ENCODE measurements around the gene TMEM80.
"Not testable (repeated sequence)": the region's sequence is repeated elsewhere in the genome, so short reads cannot be mapped to it uniquely, and the experiment has no call there.

The TMEM80 gene

DNA sequence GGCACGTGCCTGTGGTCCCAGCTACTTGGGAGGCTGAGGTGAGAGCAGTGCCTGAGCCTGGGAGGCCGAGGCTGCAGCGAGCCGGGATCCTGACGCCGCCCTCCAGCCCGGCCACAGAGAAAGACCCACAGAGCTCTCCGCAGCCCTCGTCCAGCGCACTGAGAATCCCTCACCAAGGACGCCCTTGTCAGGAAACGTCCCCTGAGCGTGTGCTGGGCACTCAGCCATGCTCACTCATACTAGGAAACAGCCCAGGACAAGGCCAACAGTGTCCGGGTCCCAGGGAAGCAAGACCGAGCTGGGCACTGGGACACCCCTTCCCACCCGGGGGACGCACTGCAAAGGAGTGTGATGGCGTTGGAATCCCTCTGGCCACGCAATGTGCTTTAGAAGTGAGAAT, 15.1 kb upstream of the TMEM80 start:
- no peak for DNase-seq

DNA sequence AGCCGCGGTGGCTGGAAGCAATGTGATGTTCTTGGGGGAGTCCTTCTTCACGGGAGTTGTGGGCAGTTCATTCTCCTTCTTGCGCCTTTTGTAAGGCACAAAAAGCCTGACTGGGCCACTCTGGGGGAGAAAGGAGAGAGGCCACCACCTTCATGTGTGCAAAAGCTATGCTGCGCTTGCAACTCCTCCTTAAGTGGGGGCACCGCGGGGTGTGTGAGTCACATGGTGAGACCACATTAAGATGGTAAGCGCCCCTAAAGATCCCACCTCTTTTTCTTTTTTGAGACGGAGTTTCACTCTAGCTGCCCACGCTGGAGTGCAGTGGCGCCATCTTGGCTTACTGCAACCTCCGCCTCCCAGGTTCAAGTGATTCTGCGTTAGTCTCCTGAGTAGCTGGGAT, 14.6 kb upstream of the TMEM80 start:
- DNase-seq, result no peak

DNA sequence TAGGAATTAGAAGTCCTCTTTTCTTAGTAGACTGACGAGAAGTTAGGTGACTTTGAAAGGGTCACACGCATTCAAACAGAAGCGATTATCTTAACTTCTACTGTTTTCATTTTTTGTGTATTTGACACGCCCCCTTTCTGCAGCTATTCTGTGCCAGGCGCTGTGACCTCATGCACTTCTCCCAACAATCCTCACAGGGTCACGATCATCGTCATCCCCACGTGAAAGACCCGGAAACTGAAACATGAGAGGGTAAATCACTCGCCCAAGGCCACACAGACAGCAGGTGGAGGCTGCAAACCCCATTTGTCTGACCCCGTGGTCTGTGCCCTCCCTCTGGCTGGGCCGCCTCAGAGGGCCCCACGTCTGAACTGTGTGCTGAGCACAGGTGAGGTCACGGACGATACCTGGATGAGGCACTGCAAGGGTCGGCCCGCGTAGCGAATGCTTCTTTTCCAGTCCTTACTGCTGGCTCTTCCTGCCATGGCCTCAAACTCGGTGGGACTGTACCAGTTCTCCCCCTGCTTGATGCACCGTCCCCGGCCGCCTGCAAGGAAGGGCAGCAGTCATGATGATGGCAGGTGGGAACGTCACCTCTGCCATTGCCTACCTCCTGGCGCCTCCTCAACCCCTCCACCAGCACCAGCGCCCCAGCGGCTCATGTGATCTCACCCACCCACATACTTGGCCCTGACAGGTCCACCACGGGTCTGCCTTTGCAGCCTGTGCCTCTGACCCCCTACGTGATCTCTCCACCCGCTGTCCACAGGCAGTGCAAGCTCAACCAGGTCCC, 9.0 kb upstream of the TMEM80 start:
- DNase-seq, result no peak

DNA sequence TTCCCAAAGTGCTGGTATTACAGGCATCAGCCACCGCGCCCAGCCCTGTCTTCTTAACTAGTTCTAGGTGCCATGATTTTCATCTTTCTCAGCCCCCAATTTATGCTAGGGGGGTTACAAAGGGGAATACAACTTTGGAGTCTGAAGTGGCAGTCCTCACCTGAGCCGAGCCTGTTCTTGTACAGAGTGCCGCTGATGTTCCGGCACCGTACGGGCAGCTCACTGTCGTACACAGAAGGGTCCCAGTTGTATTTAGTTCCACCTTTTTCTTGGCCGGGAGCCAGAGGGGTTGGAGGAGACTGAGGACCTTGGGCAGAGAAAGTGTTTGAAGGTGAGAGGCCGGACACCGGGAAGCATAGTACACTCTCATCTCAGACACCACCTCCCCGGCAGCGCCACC, 7.9 kb upstream of the TMEM80 start:
- DNase-seq, result no peak

DNA sequence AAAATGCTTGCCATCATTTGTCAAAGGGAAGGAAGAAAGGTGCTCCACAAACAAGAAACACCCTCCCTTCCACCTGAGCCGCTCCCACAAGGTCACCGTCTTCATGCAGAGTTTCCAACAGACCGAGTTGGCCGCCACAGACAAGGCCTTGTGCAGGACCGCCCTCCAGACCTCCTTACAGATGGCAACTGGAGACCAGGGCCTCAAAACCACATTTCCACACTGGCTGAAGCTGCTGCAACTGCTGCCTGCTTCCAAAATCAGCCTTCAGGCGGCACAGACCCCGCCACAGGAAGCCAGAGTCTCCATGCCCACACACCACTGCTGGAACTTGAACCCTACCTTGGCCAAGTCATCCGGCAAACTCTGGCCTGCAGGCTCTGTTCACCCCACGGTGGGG, 6.9 kb upstream of the TMEM80 start:
- DNase-seq, result no peak

DNA sequence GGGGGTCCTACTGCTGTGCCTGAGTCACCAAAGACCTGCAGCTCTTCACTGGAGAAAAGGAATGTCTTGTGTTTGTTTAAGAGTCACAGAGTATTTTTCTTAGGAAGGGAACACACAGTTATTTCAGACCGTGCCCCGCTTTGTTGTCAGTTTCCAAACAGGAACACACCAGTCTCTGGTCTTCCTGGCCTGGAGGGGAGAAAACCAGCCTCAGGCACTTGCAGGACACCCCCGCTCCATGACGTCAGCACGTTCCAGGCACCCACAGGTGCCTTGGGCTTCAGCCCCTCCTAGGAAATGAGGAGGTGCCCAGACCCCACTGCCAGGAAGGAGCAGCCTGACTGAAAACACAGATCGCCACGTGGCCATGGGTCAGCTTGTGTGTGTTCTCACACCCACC, 6.0 kb upstream of the TMEM80 start:
- DNase-seq, result no peak

DNA sequence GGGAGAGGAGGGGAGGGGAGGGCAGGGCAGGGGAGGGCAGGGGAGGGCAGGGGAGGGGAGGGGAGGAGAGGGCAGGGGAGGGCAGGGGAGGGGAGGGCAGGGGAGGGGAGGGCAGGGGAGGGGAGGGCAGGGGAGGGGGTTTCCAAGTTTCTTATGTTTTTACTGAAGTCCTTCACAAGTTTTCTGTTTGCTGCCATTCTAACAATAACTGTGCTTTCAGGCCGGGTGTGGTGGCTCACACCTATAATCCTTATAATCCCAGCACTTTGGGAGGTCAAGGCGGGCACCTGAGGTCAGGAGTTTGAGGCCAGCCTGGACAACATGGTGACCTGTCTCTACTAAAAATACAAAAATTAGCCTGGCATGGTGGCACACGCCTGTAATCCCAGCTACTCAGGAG, 5.4 kb upstream of the TMEM80 start:
- not testable (repeated sequence) for DNase-seq

DNA sequence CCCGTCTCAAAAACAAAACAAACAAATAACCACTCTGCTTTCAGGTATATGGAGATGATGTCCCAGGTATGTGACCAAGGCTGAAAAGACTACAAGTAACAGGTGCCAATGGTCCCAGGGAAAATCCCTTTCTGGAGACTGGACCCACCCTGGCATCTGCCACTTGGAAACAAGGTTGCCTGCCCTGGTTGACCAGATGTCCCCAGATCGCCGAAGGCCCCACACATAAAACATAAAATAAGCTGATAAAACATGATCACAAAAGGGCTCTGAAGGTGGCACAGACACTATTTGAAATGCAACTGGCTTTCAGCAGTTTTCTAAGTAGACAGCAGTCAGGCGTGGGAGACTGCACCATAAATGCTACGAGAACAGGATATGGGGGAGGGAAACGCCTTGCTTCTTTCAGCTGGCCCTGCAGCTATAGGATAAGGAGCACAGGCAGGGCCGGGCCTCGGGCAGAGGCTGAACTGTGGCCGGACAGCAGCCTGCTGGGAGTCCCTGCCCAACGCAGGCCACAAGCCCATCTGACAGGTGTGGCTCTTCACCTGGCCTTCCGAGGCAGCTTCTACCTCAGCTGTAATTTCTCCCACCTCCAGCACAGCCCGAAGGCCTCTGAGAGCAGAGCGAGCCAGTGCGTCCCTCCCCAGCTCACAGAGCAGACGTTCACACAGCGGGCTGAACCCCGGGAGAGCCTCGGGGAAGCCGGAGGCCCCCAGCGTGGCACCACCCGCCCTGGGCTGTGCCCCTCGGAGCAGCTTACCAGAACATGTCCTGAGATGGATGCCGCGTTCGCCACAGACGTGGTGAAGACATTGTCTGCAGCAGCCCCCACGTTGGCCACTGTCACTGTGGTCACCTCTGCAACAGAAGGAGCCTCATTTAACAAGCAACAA, 4.6 kb upstream of the TMEM80 start:
- no peak for DNase-seq

DNA sequence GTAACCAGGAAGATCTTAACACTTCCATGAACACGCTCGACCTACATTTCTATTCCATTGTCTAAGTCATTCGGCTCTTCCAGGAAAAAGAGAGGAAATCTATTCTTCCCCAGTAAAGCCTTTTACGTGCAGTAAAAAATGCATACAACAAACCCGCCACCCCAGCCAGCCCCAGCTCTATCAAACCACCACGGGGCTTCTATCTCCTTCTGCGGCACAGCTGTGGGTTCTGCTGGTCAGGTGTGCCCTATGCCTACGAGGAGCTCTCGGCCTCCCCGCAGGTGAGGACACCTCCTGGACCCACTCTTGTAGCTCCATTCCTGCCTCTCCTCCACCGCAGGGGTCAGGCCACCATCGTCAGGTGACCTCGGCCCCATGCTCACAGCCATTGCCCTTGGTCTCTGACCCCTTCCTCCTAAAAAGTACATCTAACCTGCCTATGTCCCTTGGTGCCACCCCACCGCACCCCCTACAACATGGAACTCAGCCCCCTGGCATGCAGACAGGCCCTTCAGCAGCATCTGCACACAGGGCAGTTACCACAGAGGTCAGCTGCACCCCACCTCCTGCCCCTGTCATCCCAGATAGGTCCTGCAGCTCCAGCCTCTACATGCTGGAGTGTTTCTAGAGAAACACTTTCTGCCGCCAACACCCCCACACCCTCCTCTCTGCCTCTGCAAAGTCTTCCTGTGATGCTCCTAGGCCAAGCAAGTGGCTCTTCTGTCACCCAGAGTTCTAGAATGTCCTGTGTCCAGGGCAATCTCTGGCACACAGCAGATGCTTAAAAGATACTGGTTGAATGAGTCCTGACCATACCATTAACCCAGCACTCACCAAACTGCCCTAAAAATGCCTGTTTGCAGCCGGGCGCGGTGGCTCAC, 3.7 kb upstream of the TMEM80 start:
- no peak for DNase-seq

DNA sequence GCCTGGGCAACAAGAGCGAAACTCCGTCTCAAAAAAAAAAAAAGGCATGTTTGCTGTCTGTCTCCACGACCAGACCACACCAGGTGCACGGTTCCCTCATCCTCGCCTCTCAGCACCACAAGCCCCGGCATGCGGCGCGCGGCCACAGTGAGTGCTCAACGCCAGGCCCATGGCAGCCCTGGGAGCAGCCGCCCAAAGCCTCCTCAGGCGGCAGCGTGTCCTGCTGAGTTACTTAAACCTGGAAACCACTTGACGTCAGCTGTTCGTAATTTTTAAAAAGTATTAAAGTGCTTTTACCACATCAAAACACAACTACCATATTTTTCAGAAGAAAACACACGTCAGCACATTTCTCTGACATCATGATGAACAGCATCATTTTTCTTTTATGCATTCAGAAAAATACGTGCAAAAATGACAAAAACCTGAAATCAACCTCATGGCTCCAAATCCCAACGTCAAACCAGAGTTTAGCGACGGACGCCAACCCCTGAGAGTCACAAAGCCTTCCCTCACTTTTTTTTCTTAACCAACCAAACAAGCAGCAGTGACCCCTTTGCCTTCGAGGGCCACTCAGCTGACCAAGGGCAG, 2.7 kb upstream of the TMEM80 start:
- no peak for DNase-seq

DNA sequence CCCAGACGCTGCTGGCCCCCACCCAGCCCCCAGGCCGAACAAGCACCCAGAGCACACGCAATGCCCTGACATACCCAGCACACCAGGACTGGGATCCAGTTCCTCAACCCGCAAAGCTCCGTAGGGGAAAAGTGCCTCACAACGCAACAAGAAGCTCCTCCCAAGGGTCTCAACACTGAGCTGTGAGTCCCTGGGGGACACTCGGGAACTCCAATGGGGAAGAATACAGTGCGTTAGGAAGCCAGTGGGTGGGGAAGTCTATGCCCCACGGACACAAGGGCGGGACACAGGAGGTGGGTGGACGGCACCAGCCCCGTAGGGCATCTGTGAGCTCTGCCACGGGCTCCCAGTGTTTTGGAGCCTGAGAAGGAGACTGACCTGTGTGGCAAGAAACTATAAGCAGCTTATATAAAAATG, 2.2 kb upstream of the TMEM80 start:
- no peak for DNase-seq

DNA sequence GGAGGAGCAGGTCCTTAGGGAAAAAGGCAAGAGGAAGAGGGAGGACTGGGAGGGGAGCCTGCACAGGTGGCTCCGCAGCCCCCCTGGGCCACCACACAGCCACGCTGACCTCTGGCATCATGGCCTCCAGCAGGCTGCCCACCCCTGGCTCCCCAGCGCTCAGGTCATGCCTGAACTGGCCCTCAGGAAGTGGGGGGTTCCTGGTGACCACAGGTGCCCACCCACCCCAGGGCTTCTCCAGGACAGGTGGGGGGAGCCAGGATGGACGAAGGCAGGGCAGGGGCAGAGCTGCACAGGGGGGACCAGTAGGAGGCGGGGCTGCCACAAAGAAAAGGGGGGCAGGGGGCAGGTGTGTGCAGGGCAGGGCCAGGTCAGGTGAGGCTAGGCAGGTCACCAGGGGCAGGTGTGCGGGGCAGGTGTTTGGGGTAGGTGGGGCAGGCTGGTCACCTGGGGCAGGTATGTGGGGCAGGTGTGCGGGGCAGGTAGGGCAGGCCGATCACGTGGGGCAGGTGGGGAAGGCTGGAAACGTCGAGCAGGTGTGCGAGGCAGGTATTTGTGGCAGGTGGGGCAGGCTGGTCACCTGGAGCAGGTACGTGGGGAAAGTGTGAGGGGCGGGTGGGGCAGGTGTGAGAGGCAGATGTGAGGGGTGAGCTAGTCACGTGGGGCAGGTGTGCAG, 1.6 kb upstream of the TMEM80 start:
- no peak for DNase-seq

DNA sequence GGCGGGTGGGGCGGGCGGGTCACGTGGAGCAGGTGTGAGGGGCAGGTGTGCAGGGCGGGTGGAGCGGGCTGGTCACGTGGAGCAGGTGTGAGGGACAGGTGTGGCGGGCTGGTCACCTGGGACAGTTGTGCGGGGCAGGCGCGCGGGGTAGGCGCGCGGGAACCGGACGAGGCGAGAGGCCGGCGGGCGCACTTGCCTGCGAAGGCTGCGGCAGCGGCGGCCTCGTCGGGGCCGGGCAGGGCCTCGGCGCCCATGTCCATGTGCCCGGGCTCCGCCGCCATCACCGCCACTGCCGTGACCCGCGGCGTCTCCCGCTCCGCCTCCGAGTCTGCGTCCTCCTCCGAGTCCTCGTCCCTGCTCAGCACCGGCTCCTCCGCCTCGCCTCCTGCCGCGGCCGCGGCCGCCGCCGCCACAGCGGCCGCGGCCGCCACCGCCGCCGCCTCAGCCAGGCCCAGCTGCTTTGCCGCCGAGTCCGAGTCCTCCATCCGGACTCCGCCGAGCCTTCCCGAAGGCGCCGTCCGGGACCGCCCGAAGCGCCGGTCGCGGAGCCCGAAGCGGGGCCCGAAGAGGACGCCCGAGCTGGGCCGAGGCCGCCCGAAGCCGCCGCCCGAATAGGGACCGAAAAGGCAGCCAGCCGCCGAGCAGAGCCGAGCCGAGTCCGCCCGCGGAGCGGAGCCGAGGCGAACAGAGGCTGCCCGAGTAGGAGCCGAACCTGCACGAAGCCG, 891 bp upstream of the TMEM80 start, which contains the start of gene DEAF1:
DEAF1 (minus strand) TSS at position 660 of the 725 bp plus-strand sequence; CDS start at position 485, 175 bp downstream.
- DNase-seq, result peak; percentile 99

DNA sequence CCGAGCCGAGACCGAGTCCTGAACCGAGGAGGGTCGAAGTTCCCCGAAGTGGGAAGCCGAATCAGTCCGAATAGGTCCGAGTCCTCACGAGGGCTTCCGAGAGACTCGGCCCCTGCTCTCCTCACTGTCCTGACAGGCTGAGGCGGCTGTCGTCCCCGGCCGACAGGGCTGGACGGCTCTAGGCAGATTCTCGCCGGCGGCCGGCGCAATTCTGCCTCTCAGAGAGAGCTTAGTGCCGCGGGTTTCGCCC, 403 bp upstream of the TMEM80 start:
- DNase-seq, result no peak

DNA sequence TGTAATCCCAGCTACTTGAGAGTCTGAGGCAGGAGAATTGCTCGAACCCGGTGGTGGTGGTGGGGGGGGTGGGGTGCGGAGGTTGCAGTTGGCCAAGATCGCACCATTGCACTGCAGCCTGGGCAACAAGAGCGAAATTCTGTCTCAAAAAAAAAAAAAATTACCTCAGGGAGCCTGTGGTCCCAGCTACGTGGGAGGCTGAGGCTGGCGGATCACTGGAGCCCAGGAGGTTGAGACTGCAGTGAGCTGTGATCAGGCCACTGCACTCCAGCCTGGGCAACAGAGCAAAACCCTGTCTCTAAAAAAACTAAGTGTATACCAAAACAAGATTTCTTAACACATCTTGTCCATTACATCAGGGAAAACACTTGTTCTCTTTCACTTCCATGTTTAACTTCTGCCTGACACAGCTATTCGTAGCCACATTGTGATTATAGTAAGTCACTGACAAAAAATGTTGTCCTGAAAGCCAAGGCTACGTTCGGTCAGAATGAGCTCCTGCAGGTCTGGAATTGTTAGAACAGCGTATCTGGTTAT, 1.4 kb downstream of the TMEM80 start:
- no peak for DNase-seq

DNA sequence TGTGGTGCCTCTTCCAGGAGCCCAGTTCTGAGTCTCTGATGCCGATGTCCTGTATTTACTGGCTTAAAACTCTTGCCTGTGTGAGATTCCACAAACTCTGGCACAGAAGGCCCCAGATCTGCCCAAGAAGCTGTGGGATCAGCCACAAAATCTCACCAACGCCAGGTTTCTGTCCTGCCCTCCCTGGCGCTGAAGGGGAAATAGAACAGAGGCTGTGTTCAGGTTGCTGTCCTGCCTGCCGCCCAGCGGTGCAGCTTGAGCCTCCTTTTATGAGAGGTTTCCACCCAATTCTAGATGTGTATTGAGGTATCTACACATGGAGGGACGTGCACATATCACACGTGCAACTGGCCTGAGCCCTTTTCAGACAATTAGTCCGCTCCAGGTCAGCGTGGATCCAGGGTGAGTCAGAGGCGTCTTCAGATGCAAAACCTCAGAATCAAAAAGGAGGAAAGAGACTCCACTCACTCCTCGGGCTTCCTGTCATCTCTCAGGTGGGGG, 2.2 kb downstream of the TMEM80 start:
- no peak for DNase-seq

DNA sequence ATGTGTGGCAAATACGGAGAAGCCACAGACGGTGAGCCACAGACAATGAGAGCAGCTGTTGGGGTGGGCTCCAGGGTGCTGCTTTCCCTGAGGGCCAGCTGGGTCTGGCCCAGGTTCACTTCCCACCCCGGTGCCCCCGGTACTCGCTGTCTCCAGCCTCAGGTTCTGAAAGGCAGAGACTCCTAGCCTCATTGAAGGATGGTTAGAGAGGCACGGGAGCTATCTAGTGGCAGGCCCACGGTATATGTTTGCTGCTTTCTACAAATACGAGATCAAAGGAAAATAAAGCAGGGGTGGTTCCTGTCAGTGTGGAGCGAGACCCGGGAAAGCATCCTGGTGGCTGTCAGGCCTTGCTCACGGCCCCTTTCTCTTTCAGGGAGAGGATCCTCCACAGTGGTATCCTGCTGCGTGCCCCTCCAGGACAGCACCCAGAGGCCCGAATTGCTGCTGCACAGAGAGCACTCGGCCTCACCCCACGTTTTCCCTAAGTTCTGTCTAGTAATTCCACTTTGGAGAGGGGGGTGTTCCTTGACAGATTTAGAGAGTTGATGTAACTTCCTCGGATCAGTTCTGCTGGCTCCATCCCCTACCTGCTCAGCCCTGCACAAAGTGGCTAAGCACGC, 3.0 kb downstream of the TMEM80 start:
- DNase-seq, result no peak

DNA sequence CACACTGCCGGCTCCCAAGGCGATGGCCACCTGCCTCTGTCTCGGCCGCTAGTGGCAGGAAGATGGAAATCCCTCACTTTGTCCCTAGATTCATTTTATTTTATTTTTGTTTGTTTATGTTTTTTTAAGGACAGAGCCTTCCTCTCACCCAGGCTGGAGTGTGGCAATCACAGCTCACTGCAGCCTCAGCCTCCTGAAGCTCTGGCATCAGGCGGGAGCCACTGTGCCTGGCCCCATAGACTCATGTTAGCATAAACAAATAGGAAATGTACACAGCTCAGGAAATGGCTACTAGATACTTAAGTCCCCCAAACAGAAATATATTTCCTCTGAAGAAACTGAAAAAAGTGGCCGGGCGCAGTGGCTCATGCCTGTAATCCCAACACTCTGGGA, 3.5 kb downstream of the TMEM80 start:
- no peak for DNase-seq

DNA sequence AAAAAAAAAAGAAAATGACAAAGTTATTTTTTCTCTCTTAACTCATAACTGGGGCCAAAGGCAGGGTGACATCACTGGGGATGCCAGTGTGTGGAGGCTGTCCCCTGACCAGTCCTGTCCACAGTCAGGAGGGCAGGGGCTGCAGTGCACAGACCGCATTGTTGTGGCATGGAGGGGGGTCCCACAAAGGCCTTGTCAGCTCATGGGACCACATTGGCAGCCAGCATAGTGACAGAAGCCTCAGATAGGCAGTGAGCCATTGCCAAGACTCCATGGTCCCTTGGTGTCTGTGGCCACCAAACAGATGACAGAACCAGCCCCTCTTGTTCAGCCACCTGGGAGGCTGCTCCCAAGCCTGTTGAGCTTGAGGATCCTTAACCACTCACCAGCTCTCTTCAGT, 4.1 kb downstream of the TMEM80 start:
- DNase-seq, result no peak

DNA sequence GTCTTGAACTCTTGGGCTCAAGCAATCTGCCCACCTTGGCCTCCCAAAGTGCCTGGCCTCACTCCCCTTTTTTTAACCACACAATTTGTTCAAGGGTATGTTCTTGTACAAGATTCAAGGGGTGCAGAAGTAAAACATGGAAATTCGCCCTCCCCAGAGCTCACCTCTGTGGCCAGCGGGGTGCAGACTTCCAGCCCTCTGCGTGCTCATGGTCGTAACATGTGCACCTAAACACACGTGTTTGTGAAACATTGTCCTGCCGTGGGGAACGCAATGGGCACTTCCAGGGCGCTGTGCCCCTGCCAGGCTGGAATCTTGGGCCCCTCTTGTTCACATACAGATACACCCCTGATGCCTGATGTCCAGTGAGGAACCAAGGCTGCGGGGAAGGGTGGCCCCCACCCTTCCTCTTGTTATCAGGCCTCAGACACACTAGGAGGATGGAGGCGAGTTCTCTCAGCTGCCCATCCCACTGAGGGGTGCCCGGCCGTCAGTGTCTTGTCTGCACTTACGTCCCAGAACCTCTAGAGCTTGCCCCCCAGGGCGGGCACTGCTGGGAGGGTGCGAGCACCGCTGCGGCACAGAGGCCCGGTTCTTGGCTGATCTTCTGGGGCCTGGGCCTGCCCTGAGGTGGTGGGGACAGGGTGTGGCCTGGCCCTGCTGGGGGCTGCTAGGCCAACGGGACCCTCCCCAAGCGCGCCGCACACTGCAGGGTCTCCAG, 6.3 kb downstream of the TMEM80 start:
- no peak for DNase-seq
